ENCODE results near the gene CORO2A.

- TF ChIP-seq CTCF (tag by site-specific recombination; IDR thresholded peaks at IDR 0.05) (no peak), PRDM10 (tag by site-specific recombination; IDR thresholded peaks at IDR 0.05) (no peak), ZNF701 (tag by site-specific recombination; IDR thresholded peaks at IDR 0.05) (no peak), ZNF510 (tag by site-specific recombination; IDR thresholded peaks at IDR 0.05; ENCODE audit: insufficient replicate concordance) (no peak), MZF1 (tag by site-specific recombination; IDR thresholded peaks at IDR 0.05; ENCODE audit: borderline replicate concordance) (no peak), KLF8 (tag by site-specific recombination; IDR thresholded peaks at IDR 0.05) (no peak), ZFP69B (tag by site-specific recombination; IDR thresholded peaks at IDR 0.05) (no peak)
Measured at GRCh38 chr9:98220911-98221310, 28.5 kb upstream of the CORO2A start.
